ENCODE results near the gene GPR180.
A peak's percentile ranks its signal among the peaks of the same experiment; 100 is the strongest.

GPR180 gene

GRCh38 chr13:94656176-94656575 is 54.5 kb downstream of the GPR180 start:
- no peak for DNase-seq (ENCODE audit: low read depth)

GRCh38 chr13:94656766-94657165 is 55.1 kb downstream of the GPR180 start:
- DNase-seq (ENCODE audit: low read depth), result no peak

- DNase-seq (ENCODE audit: low read depth), result no peak
These were observed 55.5 kb downstream of the GPR180 start for GRCh38 chr13:94657167-94657566.

- DNase-seq (ENCODE audit: low read depth), result peak; percentile 30
These were observed 57.4 kb downstream of the GPR180 start for GRCh38 chr13:94658926-94659597.

- no peak for DNase-seq (ENCODE audit: low read depth)
These were observed 57.9 kb downstream of the GPR180 start for GRCh38 chr13:94659598-94659946.

GRCh38 chr13:94660695-94661326 is 59.2 kb downstream of the GPR180 start:
- DNase-seq (ENCODE audit: low read depth), result peak; percentile 20

- DNase-seq (ENCODE audit: low read depth), result no peak
These were observed 59.7 kb downstream of the GPR180 start for GRCh38 chr13:94661406-94661805.

- DNase-seq (ENCODE audit: low read depth), result peak; percentile 86
These were observed 60.8 kb downstream of the GPR180 start for GRCh38 chr13:94662274-94662945.

GRCh38 chr13:94664889-94665288 is 63.2 kb downstream of the GPR180 start:
- DNase-seq (ENCODE audit: low read depth), result no peak

- no peak for DNase-seq (ENCODE audit: low read depth)
These were observed 64.4 kb downstream of the GPR180 start for GRCh38 chr13:94666065-94666464.

- no peak for DNase-seq (ENCODE audit: low read depth)
These were observed 65.5 kb downstream of the GPR180 start for GRCh38 chr13:94667190-94667589.

- DNase-seq (ENCODE audit: low read depth), result no peak
These were observed 70.7 kb downstream of the GPR180 start for GRCh38 chr13:94672400-94672799.

GRCh38 chr13:94673851-94674250 is 72.2 kb downstream of the GPR180 start:
- no peak for DNase-seq (ENCODE audit: low read depth)

GRCh38 chr13:94674609-94675348 is 73.1 kb downstream of the GPR180 start:
- DNase-seq (ENCODE audit: low read depth), result peak; percentile 29

GRCh38 chr13:94677799-94678198 is 76.1 kb downstream of the GPR180 start:
- no peak for DNase-seq (ENCODE audit: low read depth)

- no peak for DNase-seq (ENCODE audit: low read depth)
These were observed 77.2 kb downstream of the GPR180 start for GRCh38 chr13:94678845-94679244.

- no peak for DNase-seq (ENCODE audit: low read depth)
These were observed 78.0 kb downstream of the GPR180 start for GRCh38 chr13:94679614-94680013.

- DNase-seq (ENCODE audit: low read depth), result no peak
These were observed 80.6 kb downstream of the GPR180 start for GRCh38 chr13:94682229-94682628.

GRCh38 chr13:94683409-94683808 is 81.8 kb downstream of the GPR180 start:
- DNase-seq (ENCODE audit: low read depth), result no peak
